Muscle of leg (tissue), 11 donors: Measurements from ENCODE around the gene ANAPC5. TPM values are rescaled to one million over a fixed set of nuclear protein-coding genes. Genes with fewer than 3 reads are reported as not detected.
A peak's percentile ranks its signal among the peaks of the same experiment; 100 is the strongest.

ENCODE experiments used
- DNase-seq: peaks from one replicate; pipeline ENCODE4 v3.0.0; 2013
- H3K27ac ChIP-seq: one replicate; pipeline ENCODE4 v1.5.1; 2013; ENCODE audit warnings: mild to moderate bottlenecking, low read length, control low read depth
- H3K27me3 ChIP-seq: one replicate; pipeline ENCODE4 v1.6.1; 2013; ENCODE audit warnings: low read length; ENCODE audit not compliant: control insufficient read depth, insufficient read depth
- H3K36me3 ChIP-seq: one replicate; pipeline ENCODE4 v1.6.1; 2013; ENCODE audit warnings: low read length; ENCODE audit not compliant: control insufficient read depth, insufficient read depth
- H3K4me1 ChIP-seq: one replicate; pipeline ENCODE4 v1.6.1; 2013; ENCODE audit warnings: low read length; ENCODE audit not compliant: control insufficient read depth, insufficient read depth
- H3K4me3 ChIP-seq: one replicate; pipeline ENCODE4 v1.5.1; 2013; ENCODE audit warnings: low read length, control low read depth
- H3K9me3 ChIP-seq: replicated peaks from 2 replicates; pipeline ENCODE4 v1.6.1; 2013; ENCODE audit warnings: low read depth, low read length; ENCODE audit not compliant: control insufficient read depth
- WGBS: methylation state at CpG from one replicate; pipeline ENCODE4 v1.1.5; 2013; ENCODE audit warnings: missing lambda C conversion rate; ENCODE audit not compliant: insufficient coverage; 5-methylcytosine and 5-hydroxymethylcytosine counted together
- polyA plus RNA-seq, 8 donors: library from polyadenylated mRNA; unstranded; fragments of 120-200 nt; gene quantifications; one replicate each; pipeline versions ENCODE4 v1.2.1 to v1.2.3, GENCODE V29; 2013; ENCODE audit warnings: inconsistent platforms in 1 of 8, low replicate concordance in 1 of 8; ENCODE audit not compliant: insufficient read length in 8 of 8, insufficient read depth in 1 of 8
- total RNA-seq: library from RNA; stranded (reverse); fragments of 120-200 nt; gene quantifications from one replicate; pipeline ENCODE4 v1.2.4, GENCODE V29; 2013

ANAPC5 gene
- total and polyA plus RNA-seq, 9 donors, result 93.3 to 114 (median 106) TPM

DNA sequence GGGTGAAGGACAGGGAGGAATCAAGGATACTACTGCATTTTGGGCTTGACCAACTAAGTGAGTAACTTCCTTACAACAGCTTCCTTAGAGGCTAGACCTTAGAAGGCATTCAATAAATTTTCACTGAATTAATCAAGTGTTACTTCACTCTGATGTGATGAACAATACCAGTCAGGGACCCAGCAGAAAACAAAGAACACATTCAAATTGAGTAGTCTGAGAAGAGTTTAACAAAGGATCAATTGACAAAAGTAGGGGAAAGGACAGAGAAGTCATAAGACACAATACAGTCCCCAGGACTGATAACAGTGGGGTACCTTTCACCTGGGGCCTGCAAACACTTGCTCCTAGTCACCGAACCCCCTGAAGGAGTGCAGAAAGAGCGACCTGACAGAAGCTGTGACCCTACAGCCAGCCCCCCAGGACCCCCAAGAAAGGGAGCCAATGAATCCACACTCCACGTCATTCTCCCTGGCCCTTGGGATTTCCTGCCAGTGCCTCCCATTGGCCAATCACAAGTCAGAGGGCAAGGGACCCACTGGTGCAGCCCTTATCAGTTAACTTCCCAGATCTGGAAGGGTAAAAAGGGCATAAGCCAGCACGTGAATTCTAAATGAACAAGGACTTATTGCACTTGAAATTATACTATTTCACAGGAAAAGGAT is 6.9 kb downstream of the ANAPC5 start:
- H3K27me3 ChIP-seq, result no peaks in the 10 kb centered on the region
- DNase-seq, result no peak
- H3K36me3 ChIP-seq, result peaks cover 50% of the 10 kb centered on the region
- H3K4me3 ChIP-seq, result no peak overlapping the region
- 92% methylated on average over 3 of the region's 4 CpGs for WGBS
- no peaks in the 10 kb centered on the region for H3K9me3 ChIP-seq
- no peaks in the 10 kb centered on the region for H3K4me1 ChIP-seq
- no peak overlapping the region for H3K27ac ChIP-seq

DNA sequence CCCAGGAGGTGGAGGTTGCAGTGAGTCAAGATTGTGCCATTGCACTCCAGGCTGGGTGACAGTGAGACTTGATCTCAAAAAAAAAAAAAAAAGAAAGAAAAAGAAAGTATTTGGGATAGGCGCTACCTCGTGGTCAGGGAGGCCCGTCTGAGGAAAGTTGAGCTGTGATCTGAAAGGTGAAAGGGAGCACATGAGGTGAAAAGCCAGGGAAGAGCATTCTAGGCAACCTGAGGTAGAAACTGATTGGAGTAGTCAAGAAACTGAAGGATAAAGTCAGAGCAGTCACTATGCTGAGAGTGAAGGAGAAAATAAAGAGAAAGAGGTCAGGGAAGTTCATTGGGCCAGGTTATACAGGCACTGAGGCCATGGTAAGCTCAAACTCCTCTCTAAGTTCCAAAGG is 7.7 kb downstream of the ANAPC5 start:
- 98% methylated on average over 3 of the region's 3 CpGs for WGBS
- Histone ChIP-seq H3K4me1 (no peaks in the 10 kb centered on the region), H3K9me3 (no peaks in the 10 kb centered on the region), H3K36me3 (peaks cover 55% of the 10 kb centered on the region), H3K27me3 (no peaks in the 10 kb centered on the region), H3K27ac (no peak overlapping the region), H3K4me3 (no peak overlapping the region)
- no peak for DNase-seq

DNA sequence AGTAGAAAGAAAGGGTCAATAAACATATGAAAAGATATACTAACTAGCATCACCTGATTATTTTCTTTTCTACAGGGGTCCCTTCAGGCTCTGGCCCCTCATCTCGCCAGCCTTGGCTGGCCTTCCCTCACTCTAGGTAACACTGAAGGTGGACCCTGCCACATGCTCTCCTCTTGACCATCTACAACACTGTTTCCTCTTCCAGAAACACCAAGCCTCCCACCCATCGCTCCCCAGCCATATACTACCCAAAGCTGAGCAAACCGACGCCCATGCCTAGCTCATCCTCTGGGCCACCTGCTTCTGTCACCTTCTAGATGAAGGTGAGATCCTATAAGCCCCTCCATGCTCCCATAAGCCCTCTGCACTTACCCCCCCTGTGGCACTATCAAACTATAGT is 14.8 kb downstream of the ANAPC5 start:
- WGBS, result 93% methylated on average over 4 of the region's 4 CpGs
- Histone ChIP-seq H3K4me1 (no peaks in the 10 kb centered on the region), H3K36me3 (peaks cover 63% of the 10 kb centered on the region), H3K4me3 (no peak overlapping the region), H3K9me3 (no peaks in the 10 kb centered on the region), H3K27ac (no peak overlapping the region), H3K27me3 (no peaks in the 10 kb centered on the region)
- no peak for DNase-seq

- Histone ChIP-seq H3K27ac (no peak overlapping the region), H3K4me3 (no peak overlapping the region), H3K36me3 (peaks cover 70% of the 10 kb centered on the region), H3K4me1 (no peaks in the 10 kb centered on the region), H3K27me3 (no peaks in the 10 kb centered on the region), H3K9me3 (no peaks in the 10 kb centered on the region)
- DNase-seq, result peak; percentile 78
- no CpG with 5 or more reads among the region's 8 CpGs for WGBS
These were observed 17.5 kb downstream of the ANAPC5 start for GRCh38 chr12:121334513-121335343.

DNA sequence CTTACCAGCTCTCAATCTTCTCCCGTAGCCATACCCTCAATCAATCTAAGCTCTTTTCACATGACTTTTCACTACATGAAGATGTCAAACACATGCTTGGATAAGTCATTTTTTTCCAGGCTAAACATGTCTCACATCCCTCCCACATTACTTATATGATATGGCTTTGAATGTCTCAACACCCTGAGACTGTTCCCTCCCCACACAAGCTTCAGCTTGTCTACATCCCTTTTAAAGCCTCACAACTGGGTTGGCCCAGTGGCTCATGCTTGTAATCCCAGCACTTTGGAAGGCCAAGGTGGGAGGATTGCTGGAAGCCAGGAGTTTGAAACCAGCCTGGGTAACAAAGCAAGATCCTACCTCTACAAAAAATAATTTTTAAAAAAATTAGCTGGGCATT is 18.5 kb downstream of the ANAPC5 start:
- Histone ChIP-seq H3K9me3 (no peaks in the 10 kb centered on the region), H3K27me3 (no peaks in the 10 kb centered on the region), H3K27ac (no peak overlapping the region), H3K36me3 (peaks cover 70% of the 10 kb centered on the region), H3K4me3 (no peak overlapping the region), H3K4me1 (no peaks in the 10 kb centered on the region)
- WGBS, result 86% methylated on average over 1 of the region's 1 CpG
- DNase-seq, result no peak

DNA sequence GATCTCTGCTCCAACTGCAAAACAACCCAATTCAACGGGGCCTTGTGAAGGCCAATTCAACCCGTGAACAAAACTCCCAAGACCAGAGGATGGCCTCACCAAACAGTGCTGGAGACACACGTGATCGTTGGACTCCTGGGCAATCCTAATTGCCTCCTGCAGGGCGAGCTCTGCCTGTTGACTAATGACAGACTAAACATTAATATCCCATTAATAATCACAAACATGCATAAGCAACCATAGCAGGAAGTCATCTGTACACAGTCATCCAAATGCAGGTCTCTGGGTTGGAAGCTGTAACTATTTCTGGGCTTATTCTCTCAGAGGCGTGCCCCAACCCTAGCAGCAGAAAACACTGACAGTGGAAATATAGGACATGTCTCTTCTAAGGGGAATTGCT is 21.0 kb downstream of the ANAPC5 start:
- Histone ChIP-seq H3K4me3 (no peak overlapping the region), H3K36me3 (peaks cover 76% of the 10 kb centered on the region)
- 40% methylated on average over 1 of the region's 6 CpGs for WGBS

DNA sequence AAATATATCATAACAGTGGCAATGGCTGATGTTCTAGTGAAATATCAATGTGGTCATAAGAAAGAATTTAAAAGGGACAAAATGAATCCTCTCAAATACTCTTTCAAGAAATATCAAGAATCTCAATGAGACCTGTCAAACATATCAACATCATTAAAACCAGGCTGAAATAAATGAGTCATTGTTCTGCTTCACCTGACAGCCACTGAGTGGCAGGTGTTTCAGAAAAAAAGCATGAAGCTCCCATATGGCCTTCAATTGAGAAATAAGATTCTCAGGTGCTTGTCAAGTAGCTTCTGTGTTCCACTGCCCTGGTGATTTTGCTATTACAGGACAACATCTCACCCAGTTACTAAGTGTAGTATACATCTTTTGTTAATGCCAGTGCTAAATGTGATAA is 21.5 kb downstream of the ANAPC5 start:
- peaks cover 77% of the 10 kb centered on the region for H3K36me3 ChIP-seq
- H3K27ac ChIP-seq, result no peak overlapping the region
- H3K4me1 ChIP-seq, result peaks cover 10% of the 10 kb centered on the region
- no peaks in the 10 kb centered on the region for H3K9me3 ChIP-seq
- no peak overlapping the region for H3K4me3 ChIP-seq
- DNase-seq, result no peak
- no peaks in the 10 kb centered on the region for H3K27me3 ChIP-seq

More for the DNA sequence above, 21.0 kb downstream of the ANAPC5 start:
- Histone ChIP-seq H3K4me1 (peaks cover 10% of the 10 kb centered on the region), H3K27me3 (no peaks in the 10 kb centered on the region), H3K9me3 (no peaks in the 10 kb centered on the region), H3K27ac (no peak overlapping the region)
- no peak for DNase-seq

GRCh38 chr12:121330195-121330594 is 22.0 kb downstream of the ANAPC5 start:
- no peak overlapping the region for H3K4me3 ChIP-seq
- WGBS, result no CpG with 5 or more reads among the region's 4 CpGs
- no peak overlapping the region for H3K27ac ChIP-seq

DNA sequence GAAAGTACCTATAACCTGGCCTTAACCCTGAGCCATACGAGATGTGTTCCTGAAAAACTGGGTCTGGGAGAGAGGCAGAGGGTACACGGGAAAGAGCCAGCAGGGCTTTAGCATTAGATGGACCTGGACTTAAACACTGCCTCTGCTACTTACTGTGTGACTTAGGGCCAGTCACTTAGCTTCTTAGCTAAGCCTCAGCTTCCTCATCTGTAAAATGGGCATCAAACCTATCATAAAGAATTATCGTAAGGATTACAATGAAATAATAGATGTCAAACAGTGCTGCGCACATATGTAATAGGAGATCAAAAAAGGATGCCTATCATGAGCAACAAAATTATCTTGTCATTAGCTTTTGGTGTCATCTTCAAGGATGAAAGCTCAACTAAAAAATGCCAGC is 23.6 kb downstream of the ANAPC5 start:
- 76% methylated on average over 2 of the region's 4 CpGs for WGBS
- Histone ChIP-seq H3K9me3 (no peaks in the 10 kb centered on the region), H3K36me3 (peaks cover 76% of the 10 kb centered on the region), H3K27ac (no peak overlapping the region), H3K4me3 (no peak overlapping the region), H3K27me3 (no peaks in the 10 kb centered on the region), H3K4me1 (peaks cover 10% of the 10 kb centered on the region)
- DNase-seq, result no peak

More at GRCh38 chr12:121330195-121330594, 22.0 kb downstream of the ANAPC5 start:
- DNase-seq, result no peak
- H3K36me3 ChIP-seq, result peaks cover 73% of the 10 kb centered on the region
- H3K9me3 ChIP-seq, result no peaks in the 10 kb centered on the region
- H3K4me1 ChIP-seq, result peaks cover 10% of the 10 kb centered on the region
- H3K27me3 ChIP-seq, result no peaks in the 10 kb centered on the region

GRCh38 chr12:121326996-121327674 is 25.1 kb downstream of the ANAPC5 start:
- 91% methylated on average over 17 of the region's 21 CpGs for WGBS
- Histone ChIP-seq H3K9me3 (no peaks in the 10 kb centered on the region), H3K36me3 (peaks cover 71% of the 10 kb centered on the region), H3K27ac (no peak overlapping the region), H3K27me3 (no peaks in the 10 kb centered on the region), H3K4me3 (no peak overlapping the region), H3K4me1 (peaks cover 10% of the 10 kb centered on the region)
- peak; percentile 80 for DNase-seq
